NCI-H1105 (cell line): Measurements from ENCODE around the gene FOXO3B.
A peak's percentile ranks its signal among the peaks of the same experiment; 100 is the strongest.
"Not testable (repeated sequence)": the region's sequence is repeated elsewhere in the genome, so short reads cannot be mapped to it uniquely, and the experiment has no call there.

Experiments used
- DNase-seq: peaks from one replicate; lab custom pipeline; 2025; lab: John Stamatoyannopoulos, UW

The FOXO3B gene

GRCh38 chr17:18681767-18682571 is at the start of gene FOXO3B:
FOXO3B (minus strand) TSS chr17:18682314; CDS start chr17:18681651, 663 bp downstream.
- DNase-seq: peak; percentile 55

GRCh38 chr17:18723509-18723908 is 41.4 kb upstream of the FOXO3B start:
- not testable (repeated sequence) for DNase-seq

- not testable (repeated sequence) for DNase-seq
Observed at GRCh38 chr17:18722612-18723011, 40.5 kb upstream of the FOXO3B start.

- not testable (repeated sequence) for DNase-seq
Observed at GRCh38 chr17:18721775-18722547, 39.8 kb upstream of the FOXO3B start.

GRCh38 chr17:18719428-18720110 is 37.5 kb upstream of the FOXO3B start:
- not testable (repeated sequence) for DNase-seq

- not testable (repeated sequence) for DNase-seq
Observed at GRCh38 chr17:18718643-18719427, 36.7 kb upstream of the FOXO3B start.

- DNase-seq: peak; percentile 38
Observed at GRCh38 chr17:18712354-18712999, 30.4 kb upstream of the FOXO3B start.

- not testable (repeated sequence) for DNase-seq
Observed at GRCh38 chr17:18708215-18708614, 26.1 kb upstream of the FOXO3B start.

GRCh38 chr17:18705955-18706354 is 23.8 kb upstream of the FOXO3B start:
- not testable (repeated sequence) for DNase-seq

GRCh38 chr17:18698473-18699103 is 16.5 kb upstream of the FOXO3B start:
- DNase-seq: not testable (repeated sequence)

GRCh38 chr17:18695143-18695542 is 13.0 kb upstream of the FOXO3B start:
- DNase-seq: not testable (repeated sequence)

- not testable (repeated sequence) for DNase-seq
Observed at GRCh38 chr17:18682668-18683067, 554 bp upstream of the FOXO3B start.

GRCh38 chr17:18677381-18677780 is 4.7 kb downstream of the FOXO3B start:
- DNase-seq: not testable (repeated sequence)

GRCh38 chr17:18676928-18677327 is 5.2 kb downstream of the FOXO3B start:
- DNase-seq: not testable (repeated sequence)

GRCh38 chr17:18672395-18673227 is 9.5 kb downstream of the FOXO3B start:
- not testable (repeated sequence) for DNase-seq

GRCh38 chr17:18668625-18669024 is 13.5 kb downstream of the FOXO3B start:
- not testable (repeated sequence) for DNase-seq

- not testable (repeated sequence) for DNase-seq
Observed at GRCh38 chr17:18667535-18667934, 14.6 kb downstream of the FOXO3B start.

GRCh38 chr17:18666326-18666725 is 15.8 kb downstream of the FOXO3B start:
- not testable (repeated sequence) for DNase-seq

GRCh38 chr17:18661924-18662624 is 20.0 kb downstream of the FOXO3B start:
- not testable (repeated sequence) for DNase-seq
